NCI-H446 (cell line): ENCODE results near the gene EGFL7.

Experiments used
- DNase-seq, 2 experiments: peaks; one replicate each; lab custom pipeline; 2025; lab: John Stamatoyannopoulos, UW

Gene EGFL7

GRCh38 chr9:136672431-136673087, 9.8 kb downstream of the EGFL7 start:
- no peak for DNase-seq

- DNase-seq = no peak
Observed at GRCh38 chr9:136673088-136673974, 10.6 kb downstream of the EGFL7 start.

GRCh38 chr9:136673975-136674785, 11.5 kb downstream of the EGFL7 start:
- DNase-seq = no peak

GRCh38 chr9:136674786-136675349, 12.2 kb downstream of the EGFL7 start:
- no peak for DNase-seq

- DNase-seq = no peak
Observed at GRCh38 chr9:136675477-136676296, 13.0 kb downstream of the EGFL7 start.

GRCh38 chr9:136676297-136676794, 13.6 kb downstream of the EGFL7 start:
- no peak for DNase-seq

- no peak for DNase-seq
Observed at GRCh38 chr9:136676920-136677686, 14.4 kb downstream of the EGFL7 start.

GRCh38 chr9:136678034-136678433, 15.3 kb downstream of the EGFL7 start:
- no peak for DNase-seq

GRCh38 chr9:136678624-136679023, 15.9 kb downstream of the EGFL7 start:
- no peak for DNase-seq

GRCh38 chr9:136679431-136679941, 16.8 kb downstream of the EGFL7 start:
- no peak for DNase-seq

GRCh38 chr9:136681029-136681428, 18.3 kb downstream of the EGFL7 start:
- no peak for DNase-seq

GRCh38 chr9:136681945-136682699, 19.4 kb downstream of the EGFL7 start:
- DNase-seq = no peak

- DNase-seq = no peak
Observed at GRCh38 chr9:136682710-136683109, 20.0 kb downstream of the EGFL7 start.

- DNase-seq = no peak
Observed at GRCh38 chr9:136683173-136683745, 20.5 kb downstream of the EGFL7 start.

GRCh38 chr9:136683755-136684154, 21.0 kb downstream of the EGFL7 start:
- no peak for DNase-seq

- DNase-seq = no peak
Observed at GRCh38 chr9:136684339-136684738, 21.6 kb downstream of the EGFL7 start.

- DNase-seq = no peak
Observed at GRCh38 chr9:136684799-136685198, 22.1 kb downstream of the EGFL7 start.

- DNase-seq = no peak
Observed at GRCh38 chr9:136685216-136685615, 22.5 kb downstream of the EGFL7 start.
